Kidney epithelial cell (primary cell): Measurements from ENCODE around the gene FAM81B. TPM values are rescaled to one million over a fixed set of nuclear protein-coding genes. Genes with fewer than 3 reads are reported as not detected.

Source experiments
- DNase-seq: peaks from one replicate; pipeline ENCODE4 v3.0.0-alpha.2; 2010; ENCODE audit warnings: low read depth
- H3K27me3 ChIP-seq: 2 replicates; pipeline ENCODE4 v1.6.0; 2011; ENCODE audit warnings: low read length; ENCODE audit not compliant: control insufficient read depth, insufficient read depth
- H3K36me3 ChIP-seq: 2 replicates; pipeline ENCODE4 v1.5.1; 2011; ENCODE audit warnings: low read length; ENCODE audit not compliant: control insufficient read depth, insufficient read depth
- H3K4me3 ChIP-seq: 2 replicates; pipeline ENCODE4 v1.5.1; 2011; ENCODE audit warnings: low read depth, mild to moderate bottlenecking, control low read depth, low read length
- total RNA-seq: library from RNA; depleted of rRNA; stranded (reverse); fragments of >200 nt; gene quantifications from 2 replicates; pipeline ENCODE4 v1.2.3, GENCODE V29; 2015
- TF ChIP-seq, protein P1 (sequence below): IDR thresholded peaks from 2 replicates; pipeline ENCODE4 v1.5.1; 2011; ENCODE audit warnings: mild to moderate bottlenecking, moderate library complexity, low read length, control low read depth, inconsistent platforms; ENCODE audit not compliant: insufficient read depth, poor library complexity, severe bottlenecking

The FAM81B gene
- total RNA-seq, 1 donor from 2014 or later, result 0.75 TPM

GRCh38 chr5:95424526-95424925, 33.4 kb downstream of the FAM81B start:
- TF ChIP-seq, protein P1, sequence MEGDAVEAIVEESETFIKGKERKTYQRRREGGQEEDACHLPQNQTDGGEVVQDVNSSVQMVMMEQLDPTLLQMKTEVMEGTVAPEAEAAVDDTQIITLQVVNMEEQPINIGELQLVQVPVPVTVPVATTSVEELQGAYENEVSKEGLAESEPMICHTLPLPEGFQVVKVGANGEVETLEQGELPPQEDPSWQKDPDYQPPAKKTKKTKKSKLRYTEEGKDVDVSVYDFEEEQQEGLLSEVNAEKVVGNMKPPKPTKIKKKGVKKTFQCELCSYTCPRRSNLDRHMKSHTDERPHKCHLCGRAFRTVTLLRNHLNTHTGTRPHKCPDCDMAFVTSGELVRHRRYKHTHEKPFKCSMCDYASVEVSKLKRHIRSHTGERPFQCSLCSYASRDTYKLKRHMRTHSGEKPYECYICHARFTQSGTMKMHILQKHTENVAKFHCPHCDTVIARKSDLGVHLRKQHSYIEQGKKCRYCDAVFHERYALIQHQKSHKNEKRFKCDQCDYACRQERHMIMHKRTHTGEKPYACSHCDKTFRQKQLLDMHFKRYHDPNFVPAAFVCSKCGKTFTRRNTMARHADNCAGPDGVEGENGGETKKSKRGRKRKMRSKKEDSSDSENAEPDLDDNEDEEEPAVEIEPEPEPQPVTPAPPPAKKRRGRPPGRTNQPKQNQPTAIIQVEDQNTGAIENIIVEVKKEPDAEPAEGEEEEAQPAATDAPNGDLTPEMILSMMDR, result no peak
- no peak for DNase-seq
- H3K36me3 ChIP-seq, result no peaks in the 10 kb centered on the region

DNA sequence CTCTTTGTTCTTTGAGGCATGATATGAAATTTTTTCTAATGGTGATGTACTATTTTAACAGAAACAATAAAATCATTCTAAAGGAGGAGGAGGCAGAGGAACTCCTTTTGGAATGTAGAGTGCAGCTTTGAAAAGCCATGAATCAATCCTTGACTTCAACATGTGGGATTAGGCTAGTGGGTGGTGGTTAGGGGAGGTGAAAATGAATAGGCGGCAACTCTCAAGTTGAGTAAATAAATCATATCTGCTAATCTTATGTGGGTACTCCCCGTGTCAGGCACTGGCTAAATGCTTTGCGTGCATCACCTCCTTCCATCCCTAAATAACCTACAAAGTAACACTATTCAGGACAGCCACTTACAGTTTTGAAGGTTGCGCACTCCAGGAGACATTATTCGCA, 35.1 kb downstream of the FAM81B start:
- no peak overlapping the region for H3K4me3 ChIP-seq
- DNase-seq, result no peak
- H3K36me3 ChIP-seq, result no peaks in the 10 kb centered on the region
- TF ChIP-seq, protein P1, result no peak
- no peaks in the 10 kb centered on the region for H3K27me3 ChIP-seq

More at GRCh38 chr5:95424526-95424925, 33.4 kb downstream of the FAM81B start:
- Histone ChIP-seq H3K27me3 (no peaks in the 10 kb centered on the region), H3K4me3 (no peak overlapping the region)

DNA sequence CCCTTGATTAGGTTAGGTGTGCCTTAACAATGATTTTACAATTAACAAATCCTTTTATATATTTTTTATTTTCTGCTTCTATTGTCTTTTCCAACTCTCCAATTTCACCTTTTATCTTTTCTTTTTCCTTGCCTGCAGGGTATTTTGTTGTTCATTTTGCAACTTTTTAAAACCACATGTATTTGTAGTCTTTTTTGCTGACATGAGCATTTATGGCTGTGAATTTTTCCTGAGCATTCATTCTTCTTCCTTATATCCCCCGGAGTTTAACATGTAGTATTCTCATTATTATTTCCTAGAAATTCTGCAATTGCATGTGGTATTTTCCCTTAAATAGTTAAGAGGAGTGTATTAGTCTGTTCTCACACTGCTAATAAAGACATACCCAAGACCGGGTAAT, 41.6 kb downstream of the FAM81B start:
- no peak for DNase-seq
- TF ChIP-seq, protein P1, result no peak
- H3K4me3 ChIP-seq, result no peak overlapping the region
- no peaks in the 10 kb centered on the region for H3K36me3 ChIP-seq
- no peaks in the 10 kb centered on the region for H3K27me3 ChIP-seq

- Histone ChIP-seq H3K4me3 (no peak overlapping the region), H3K36me3 (no peaks in the 10 kb centered on the region), H3K27me3 (no peaks in the 10 kb centered on the region)
- no peak for DNase-seq
- TF ChIP-seq, protein P1, result no peak
Observed at GRCh38 chr5:95439801-95440493, 48.8 kb downstream of the FAM81B start.

DNA sequence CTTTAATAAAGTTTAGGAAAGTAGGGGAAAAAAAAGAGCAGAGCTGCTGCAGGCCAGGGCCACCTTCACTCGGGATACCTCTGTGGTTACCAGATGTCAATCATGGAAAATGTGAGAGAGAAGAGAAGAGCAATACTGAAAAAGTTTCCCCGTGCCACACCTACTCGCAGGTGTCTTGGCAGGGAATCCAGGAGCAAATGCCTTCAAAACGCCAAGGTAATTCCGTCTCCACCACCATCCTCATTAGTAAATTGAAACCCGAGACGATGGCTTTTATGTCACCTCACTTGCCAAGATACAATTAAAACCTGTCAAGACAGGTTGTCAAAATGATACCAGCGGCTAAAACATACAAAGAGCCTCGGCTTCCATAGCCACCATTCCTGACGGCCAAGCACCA, 49.7 kb downstream of the FAM81B start:
- no peak for DNase-seq
- TF ChIP-seq, protein P1, result no peak
- no peaks in the 10 kb centered on the region for H3K36me3 ChIP-seq
- no peak overlapping the region for H3K4me3 ChIP-seq
- no peaks in the 10 kb centered on the region for H3K27me3 ChIP-seq

GRCh38 chr5:95441636-95442035, 50.5 kb downstream of the FAM81B start:
- TF ChIP-seq, protein P1, result no peak
- no peak for DNase-seq
- Histone ChIP-seq H3K4me3 (no peak overlapping the region), H3K36me3 (no peaks in the 10 kb centered on the region), H3K27me3 (no peaks in the 10 kb centered on the region)
